Dendritic cell treated with granulocyte-macrophage colony-stimulating factor and Interleukin-4, amounts not matched to agents 40 ng/mL and 50 ng/mL, for 4 days (primary cell): ENCODE data around the gene HTRA2.

Experiments used
- H3K27ac Mint-ChIP-seq: one replicate; pipeline ENCODE4 v1.8.0; 2022; ENCODE audit warnings: mild to moderate bottlenecking, mixed read lengths
- H3K27me3 Mint-ChIP-seq: one replicate; pipeline ENCODE4 v1.8.0; 2022; ENCODE audit warnings: mild to moderate bottlenecking, mixed read lengths
- H3K36me3 Mint-ChIP-seq: one replicate; pipeline ENCODE4 v1.8.0; 2022; ENCODE audit warnings: low read depth, mixed read lengths
- H3K4me1 Mint-ChIP-seq: one replicate; pipeline ENCODE4 v1.8.0; 2022; ENCODE audit warnings: low read depth, mixed read lengths
- H3K4me3 Mint-ChIP-seq: one replicate; pipeline ENCODE4 v1.8.0; 2022; ENCODE audit warnings: mild to moderate bottlenecking, moderate library complexity, mixed read lengths
- H3K9me3 Mint-ChIP-seq: one replicate; pipeline ENCODE4 v1.8.0; 2022; ENCODE audit warnings: mixed read lengths
- intact Hi-C: fragments of 100-400 bp; cut with micrococcal nuclease; formaldehyde crosslinking; loops from one replicate; pipeline ENCODE4 v1.15.0; 2022

Gene HTRA2

DNA sequence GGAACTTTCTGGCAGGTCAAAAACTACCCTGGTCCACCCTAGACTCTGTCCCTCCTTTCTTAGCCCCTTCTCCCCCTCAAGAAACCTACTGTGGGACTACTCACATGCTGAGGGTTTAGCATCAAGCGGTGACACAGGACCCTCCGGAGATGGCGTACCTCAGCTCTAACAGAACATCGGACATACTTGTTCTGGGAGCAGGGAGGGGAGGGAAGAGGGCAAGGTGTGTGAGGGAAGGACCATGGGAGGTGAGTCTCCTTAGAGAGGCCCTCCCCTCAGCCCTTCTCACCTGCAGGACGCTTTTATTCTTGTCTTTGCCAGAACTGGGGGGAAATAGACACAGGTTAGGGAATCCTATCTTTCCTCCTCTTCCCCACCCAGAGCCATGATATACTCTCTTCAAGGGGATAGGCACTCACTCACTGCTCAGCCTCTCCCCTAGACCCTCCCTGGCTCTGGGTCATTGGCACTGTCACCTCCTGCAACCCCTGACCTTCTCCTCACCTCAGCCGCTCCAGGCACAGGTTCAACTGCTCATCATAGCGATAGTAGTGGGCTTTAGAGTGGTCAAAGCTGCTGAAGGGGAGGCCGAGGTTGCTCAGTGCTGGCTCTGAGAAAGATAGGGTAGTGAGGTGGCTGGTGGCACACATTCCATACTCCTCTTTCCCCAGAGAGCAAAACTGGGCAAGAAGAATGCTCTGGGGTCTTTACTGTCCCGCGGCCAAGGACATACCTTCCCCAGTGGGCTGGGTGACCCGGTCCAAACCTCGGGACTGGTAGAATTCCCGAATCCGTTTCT, 24.1 kb upstream of the HTRA2 start:
- Mint-ChIP-seq H3K4me1 (peaks cover 67% of the 10 kb centered on the region), H3K4me3 (peak overlapping the region; percentile 31), H3K27me3 (peaks cover 42% of the 10 kb centered on the region), H3K27ac (peak overlapping the region; percentile 94), H3K9me3 (no peaks in the 10 kb centered on the region), H3K36me3 (peaks cover 55% of the 10 kb centered on the region)
- intact Hi-C loops, result loop anchor here (2.0 kb wide), 1 partner anchor 51 kb away; the partner anchor contains the start of gene INO80B

DNA sequence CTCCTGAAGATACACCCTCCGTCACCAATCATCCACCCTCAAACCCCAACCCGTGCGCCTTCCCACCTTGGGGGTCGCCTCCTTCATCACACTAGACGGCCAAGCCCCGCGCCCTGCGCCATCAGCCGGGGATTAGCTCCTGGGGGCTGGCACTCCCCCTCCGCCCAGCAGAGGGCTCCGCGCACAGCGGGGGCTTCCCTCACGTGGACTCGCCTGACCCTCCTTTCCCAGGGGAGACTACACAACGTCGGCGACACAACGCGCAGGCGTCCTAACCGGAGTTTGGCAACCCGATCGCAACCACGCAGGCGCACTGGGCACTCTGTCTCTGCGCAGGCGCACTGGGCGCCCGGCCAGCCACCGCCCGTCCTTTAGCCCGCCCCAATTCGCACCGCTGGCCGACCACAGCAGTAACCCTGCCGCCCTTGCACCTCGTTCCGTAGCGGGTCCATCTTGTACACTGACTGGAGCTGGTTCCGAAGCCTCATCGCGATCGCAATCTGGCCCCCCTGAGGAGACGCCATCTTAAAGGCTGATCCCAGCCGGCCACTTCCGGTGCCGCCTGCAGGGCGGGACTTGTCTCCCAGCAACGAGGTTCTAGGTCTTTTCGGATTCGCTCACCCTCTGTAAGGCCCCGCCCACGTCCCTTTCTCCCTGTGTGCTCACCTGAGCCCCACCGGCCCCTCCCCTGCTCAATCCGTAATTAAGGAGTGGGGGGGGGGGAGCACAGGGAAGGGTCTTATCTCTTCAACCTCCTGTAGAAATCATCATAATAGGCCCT, 22.4 kb upstream of the HTRA2 start, which contains the start of gene PCGF1:
TSS of gene PCGF1 (minus strand) at position 551 of the 781 bp plus-strand sequence. CDS start at position 524, 27 bp downstream.
- peak within 1 kb of the TSS; percentile 95 for H3K27ac Mint-ChIP-seq
- H3K4me3 Mint-ChIP-seq, result peak within 1 kb of the TSS; percentile 89
- H3K36me3 Mint-ChIP-seq, result peaks cover 55% of the 10 kb centered on the region
- intact Hi-C loops, result loop anchor here (1.0 to 2.0 kb wide), 2 partner anchors 22 to 53 kb away; partner anchors contain the start of genes AUP1, HTRA2 and INO80B
- peaks cover 42% of the 10 kb centered on the region for H3K27me3 Mint-ChIP-seq
- no peaks in the 10 kb centered on the region for H3K9me3 Mint-ChIP-seq
- peaks cover 55% of the 10 kb centered on the region for H3K4me1 Mint-ChIP-seq

DNA sequence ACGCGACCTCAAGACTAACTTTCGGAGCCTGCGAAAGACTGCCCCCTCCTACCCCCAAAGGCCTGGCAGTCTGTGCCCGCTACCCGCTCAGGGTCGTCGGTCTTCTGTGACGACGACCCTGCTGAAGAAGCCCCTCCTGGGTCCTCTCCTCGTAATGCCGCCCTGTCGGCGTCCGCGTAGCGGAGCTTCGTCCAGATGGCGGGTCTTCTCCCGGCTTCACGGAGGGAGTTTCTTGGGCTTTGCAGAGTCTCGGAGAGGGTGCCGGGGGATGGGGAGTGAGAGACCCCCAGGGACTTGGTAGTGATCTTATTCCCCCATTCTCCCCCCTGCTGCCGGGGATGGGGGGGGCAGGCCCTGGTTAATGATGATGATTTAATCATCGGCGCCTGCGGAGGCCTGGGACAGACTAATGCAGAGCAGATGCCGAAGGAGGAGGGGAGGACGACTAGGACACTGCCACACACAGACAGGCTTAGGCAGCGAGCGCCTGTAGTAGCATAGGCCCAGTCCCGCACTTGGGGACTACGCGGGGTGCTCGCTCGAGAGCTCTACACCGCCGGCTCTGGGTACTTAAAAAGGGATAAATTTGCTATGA, 21.7 kb upstream of the HTRA2 start:
- Mint-ChIP-seq H3K27me3 (peaks cover 47% of the 10 kb centered on the region), H3K36me3 (peaks cover 49% of the 10 kb centered on the region), H3K27ac (peak overlapping the region; percentile 95), H3K4me1 (peaks cover 50% of the 10 kb centered on the region), H3K9me3 (no peaks in the 10 kb centered on the region), H3K4me3 (peak overlapping the region; percentile 89)
- intact Hi-C loops, result loop anchor here (1.0 to 2.0 kb wide), 2 partner anchors 21 to 53 kb away; partner anchors contain the start of genes AUP1, HTRA2 and INO80B

DNA sequence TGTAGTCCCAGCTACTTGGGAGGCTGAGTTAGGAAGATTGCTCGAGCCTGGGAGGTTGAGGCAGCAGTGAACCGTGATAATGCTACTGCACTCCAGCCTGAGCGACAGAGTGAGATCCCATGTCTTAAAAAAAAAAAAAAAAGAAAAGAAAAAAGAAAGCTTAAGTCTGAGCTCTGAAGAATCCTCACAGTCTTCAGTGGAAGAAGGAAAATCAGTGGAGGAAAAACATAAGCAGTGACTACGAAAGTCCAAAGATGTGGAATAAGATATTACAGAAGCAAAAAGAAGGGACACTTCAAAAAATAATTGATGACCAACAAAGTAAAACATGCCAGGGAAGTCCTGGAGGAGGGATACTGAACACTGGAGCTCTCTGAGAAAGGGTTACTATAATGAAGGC, 19.5 kb upstream of the HTRA2 start:
- H3K27me3 Mint-ChIP-seq, result peaks cover 66% of the 10 kb centered on the region
- H3K4me1 Mint-ChIP-seq, result peaks cover 36% of the 10 kb centered on the region
- no peak overlapping the region for H3K27ac Mint-ChIP-seq
- H3K9me3 Mint-ChIP-seq, result no peaks in the 10 kb centered on the region
- H3K4me3 Mint-ChIP-seq, result no peak overlapping the region
- H3K36me3 Mint-ChIP-seq, result peaks cover 26% of the 10 kb centered on the region
- intact Hi-C loops, result no loop called here

DNA sequence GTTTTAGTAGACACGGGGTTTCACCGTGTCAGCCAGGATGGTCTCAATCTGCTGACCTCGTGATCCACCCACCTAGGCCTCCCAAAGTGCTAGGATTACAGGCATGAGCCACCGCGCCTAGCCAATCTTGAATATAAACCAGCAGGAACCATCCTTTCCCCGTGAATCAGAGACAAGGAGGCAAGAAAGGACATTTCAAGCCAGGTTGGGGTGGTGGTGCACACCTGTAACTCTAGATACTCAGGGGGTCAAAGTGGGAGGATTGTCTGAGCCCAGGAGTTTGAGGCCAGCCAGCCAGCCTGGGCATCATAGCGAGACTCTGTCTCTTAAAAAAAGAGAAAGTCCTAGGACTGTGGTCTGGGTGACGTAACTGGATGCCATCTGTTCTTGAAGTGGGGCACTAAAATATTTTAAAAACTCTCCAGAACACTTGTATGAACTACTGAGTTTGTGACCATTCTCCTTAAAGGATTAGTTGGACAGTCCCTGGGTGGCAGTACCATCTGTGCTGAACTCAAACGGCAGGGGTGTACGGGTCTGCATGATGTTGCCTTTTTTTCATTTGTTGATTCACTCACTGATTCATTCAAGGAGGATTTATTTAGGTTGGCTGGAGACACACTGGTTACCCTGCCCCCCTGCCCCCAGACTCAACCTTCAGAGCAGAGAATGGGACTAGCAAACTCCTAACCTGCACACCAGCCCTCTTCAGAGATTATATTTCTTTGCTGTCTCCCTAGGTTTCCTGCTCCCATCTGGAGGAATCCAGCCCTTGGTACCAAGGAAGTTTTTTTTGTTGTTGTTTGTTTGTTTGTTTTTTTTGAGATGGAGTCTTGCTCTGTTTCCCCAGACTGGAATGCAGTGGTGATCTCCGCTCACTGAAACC, 18.4 kb upstream of the HTRA2 start:
- intact Hi-C loops, result no loop called here
- Mint-ChIP-seq H3K4me3 (no peak overlapping the region), H3K9me3 (no peaks in the 10 kb centered on the region), H3K36me3 (peaks cover 17% of the 10 kb centered on the region), H3K27me3 (peaks cover 75% of the 10 kb centered on the region), H3K4me1 (peaks cover 36% of the 10 kb centered on the region), H3K27ac (no peak overlapping the region)

DNA sequence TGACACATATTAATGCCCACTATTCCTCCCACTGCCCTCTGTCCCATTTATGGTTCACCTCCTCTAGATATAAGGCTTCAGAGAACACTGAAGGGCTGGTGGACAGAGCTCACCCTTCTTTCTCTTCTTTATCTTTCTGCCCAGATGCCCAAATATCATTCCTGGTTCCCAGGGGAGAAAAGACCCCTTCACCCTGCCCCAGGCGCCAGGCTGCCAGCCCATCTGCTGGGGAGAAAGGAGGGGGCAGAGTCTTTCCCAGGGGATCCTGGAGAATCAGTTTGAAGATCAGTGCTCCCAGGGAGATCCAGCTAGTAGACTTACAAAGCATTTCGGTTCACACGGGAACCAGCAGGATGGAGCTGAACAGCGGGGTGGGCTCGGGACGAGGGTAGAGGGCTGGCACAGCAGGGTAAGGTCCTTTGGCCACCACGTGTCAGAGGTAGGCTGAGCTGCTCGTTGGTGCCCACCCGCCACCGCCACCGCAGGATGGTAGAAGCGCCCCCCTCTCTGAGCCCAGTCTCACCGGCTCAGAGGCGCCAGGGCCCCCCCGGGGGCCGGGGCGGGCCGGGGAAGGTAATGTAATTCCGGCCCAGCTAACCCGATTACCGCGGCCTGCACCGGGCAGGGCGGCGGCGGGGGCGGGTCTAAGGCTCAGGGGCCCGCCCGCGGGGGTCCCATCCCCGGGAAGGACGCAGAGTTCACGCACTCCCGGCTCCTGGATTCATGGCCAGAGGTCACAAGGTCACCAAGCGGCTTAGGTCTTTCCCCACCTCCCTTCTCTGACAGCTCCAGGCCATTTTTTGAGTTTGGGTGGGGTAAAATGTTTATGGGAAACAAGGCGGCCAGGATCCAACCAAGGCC, 16.8 kb upstream of the HTRA2 start:
- intact Hi-C loops, result no loop called here
- H3K27ac Mint-ChIP-seq, result no peak overlapping the region
- H3K4me1 Mint-ChIP-seq, result peaks cover 40% of the 10 kb centered on the region
- peaks cover 90% of the 10 kb centered on the region for H3K27me3 Mint-ChIP-seq
- no peak overlapping the region for H3K4me3 Mint-ChIP-seq
- peaks cover under 1% of the 10 kb centered on the region for H3K36me3 Mint-ChIP-seq
- H3K9me3 Mint-ChIP-seq, result no peaks in the 10 kb centered on the region

DNA sequence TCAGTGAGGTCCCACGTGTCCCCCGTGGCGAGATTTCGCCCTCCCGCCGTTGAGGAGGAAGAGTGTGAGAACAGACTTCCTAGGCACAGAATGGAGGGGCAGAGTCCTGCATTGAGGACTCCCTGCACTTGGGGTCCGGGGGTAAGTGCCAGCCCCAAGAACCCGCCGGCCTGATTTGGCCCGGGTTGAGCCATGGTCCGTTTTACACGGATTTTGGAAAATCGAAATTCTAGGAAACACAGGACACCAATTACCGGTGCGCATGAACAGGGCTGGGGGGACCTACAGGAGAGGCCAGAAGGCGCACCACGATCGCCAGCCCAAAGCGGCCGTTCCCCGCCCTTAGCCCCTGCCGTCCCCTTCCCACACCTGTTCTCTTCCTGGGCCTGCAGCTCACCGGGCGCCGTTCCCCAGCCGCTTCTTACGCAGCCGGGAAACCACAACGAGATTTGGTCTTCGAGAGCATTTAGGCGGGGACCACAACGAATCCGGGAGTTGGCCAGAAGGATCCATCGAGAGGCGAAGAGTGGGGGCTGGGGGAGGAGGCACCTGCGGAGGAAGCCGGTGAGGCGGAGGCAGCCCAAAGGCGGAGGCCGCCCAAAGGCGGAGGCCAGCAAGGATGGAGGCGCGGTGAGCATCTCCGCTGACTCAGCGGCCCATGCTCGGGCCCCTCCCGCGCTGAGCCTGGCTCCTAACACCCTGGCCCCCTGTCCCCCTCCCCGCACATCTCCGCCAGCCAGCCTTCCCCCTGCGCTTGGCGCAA, 15.9 kb upstream of the HTRA2 start:
- Mint-ChIP-seq H3K27ac (no peak overlapping the region), H3K36me3 (no peaks in the 10 kb centered on the region), H3K27me3 (peaks cover 90% of the 10 kb centered on the region), H3K4me3 (no peak overlapping the region), H3K4me1 (peaks cover 33% of the 10 kb centered on the region), H3K9me3 (no peaks in the 10 kb centered on the region)
- intact Hi-C loops, result no loop called here

DNA sequence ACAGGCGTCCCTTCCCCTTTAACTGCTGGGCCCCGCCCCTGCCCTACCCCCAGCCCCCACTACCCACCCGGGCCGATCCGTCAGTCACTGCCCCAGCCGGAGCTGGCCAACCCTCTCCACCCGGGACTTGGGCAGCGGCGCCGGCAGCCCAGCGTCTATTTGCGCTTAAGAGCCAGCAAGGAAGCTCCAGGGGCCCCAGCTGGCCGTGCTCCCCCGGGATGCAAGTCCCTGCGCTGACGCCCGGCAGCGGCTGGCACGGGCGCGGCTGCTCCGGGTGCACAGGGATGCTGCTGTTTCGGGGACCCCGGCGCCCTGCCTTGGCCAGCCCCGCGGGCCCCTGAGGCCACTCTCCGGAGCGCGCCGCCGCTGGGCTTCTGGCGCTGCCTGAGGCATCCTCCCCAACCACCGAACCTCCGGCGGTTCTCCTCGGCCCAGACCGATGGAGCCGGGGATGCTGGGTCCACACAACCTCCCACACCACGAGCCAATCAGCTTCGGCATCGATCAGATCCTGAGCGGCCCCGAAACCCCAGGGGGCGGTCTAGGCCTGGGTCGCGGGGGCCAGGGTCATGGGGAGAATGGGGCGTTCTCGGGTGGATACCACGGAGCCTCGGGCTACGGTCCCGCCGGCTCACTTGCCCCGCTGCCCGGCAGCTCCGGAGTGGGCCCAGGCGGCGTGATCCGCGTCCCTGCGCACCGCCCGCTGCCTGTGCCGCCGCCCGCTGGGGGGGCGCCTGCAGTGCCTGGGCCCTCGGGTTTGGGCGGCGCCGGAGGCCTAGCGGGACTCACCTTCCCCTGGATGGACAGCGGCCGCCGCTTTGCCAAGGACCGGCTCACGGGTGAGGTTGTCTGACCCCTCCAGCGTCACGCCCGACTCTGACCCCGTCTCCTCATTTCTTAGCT, 15.1 kb upstream of the HTRA2 start, which contains the start of gene TLX2:
TSS of gene TLX2 (plus strand) at position 83 of the 903 bp plus-strand sequence. CDS start at position 440, 357 bp downstream.
- H3K36me3 Mint-ChIP-seq, result no peaks in the 10 kb centered on the region
- no peak within 1 kb of the TSS for H3K27ac Mint-ChIP-seq
- H3K4me1 Mint-ChIP-seq, result peaks cover 33% of the 10 kb centered on the region
- H3K9me3 Mint-ChIP-seq, result no peaks in the 10 kb centered on the region
- intact Hi-C loops, result no loop called here
- H3K27me3 Mint-ChIP-seq, result peaks cover 95% of the 10 kb centered on the region
- H3K4me3 Mint-ChIP-seq, result peak within 1 kb of the TSS; percentile 72

DNA sequence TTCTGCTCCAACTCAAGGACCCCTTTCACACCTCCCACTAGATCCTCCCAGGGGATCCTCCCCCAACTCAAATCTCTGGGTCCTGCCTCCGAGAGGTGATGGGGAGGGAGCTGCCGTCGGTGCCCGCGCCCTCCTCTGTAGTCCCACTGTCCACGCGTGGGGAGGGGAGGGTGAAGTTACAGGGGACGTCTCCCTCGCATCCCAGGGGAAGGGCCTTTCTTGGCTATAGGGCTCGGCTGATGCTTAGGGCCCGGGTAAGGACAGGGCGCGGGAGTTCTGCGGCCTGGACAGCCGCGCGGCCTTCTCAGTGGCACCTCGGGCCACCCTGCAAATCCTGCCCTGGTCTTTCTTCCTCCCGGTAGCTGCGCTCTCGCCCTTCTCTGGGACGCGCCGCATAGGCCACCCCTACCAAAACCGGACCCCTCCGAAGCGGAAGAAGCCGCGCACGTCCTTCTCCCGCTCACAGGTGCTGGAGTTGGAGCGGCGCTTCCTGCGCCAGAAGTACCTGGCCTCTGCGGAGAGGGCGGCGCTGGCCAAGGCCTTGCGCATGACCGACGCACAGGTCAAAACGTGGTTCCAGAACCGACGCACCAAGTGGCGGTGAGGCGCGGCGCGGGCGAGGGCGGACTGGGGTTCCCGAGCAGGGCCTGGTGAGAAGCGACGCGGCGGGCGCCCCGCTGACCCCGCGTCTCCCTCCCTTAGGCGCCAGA, 14.3 kb upstream of the HTRA2 start:
- Mint-ChIP-seq H3K27ac (no peak overlapping the region), H3K4me1 (peaks cover 33% of the 10 kb centered on the region), H3K27me3 (peaks cover 95% of the 10 kb centered on the region), H3K36me3 (no peaks in the 10 kb centered on the region), H3K4me3 (peak overlapping the region; percentile 72), H3K9me3 (no peaks in the 10 kb centered on the region)
- intact Hi-C loops, result no loop called here

DNA sequence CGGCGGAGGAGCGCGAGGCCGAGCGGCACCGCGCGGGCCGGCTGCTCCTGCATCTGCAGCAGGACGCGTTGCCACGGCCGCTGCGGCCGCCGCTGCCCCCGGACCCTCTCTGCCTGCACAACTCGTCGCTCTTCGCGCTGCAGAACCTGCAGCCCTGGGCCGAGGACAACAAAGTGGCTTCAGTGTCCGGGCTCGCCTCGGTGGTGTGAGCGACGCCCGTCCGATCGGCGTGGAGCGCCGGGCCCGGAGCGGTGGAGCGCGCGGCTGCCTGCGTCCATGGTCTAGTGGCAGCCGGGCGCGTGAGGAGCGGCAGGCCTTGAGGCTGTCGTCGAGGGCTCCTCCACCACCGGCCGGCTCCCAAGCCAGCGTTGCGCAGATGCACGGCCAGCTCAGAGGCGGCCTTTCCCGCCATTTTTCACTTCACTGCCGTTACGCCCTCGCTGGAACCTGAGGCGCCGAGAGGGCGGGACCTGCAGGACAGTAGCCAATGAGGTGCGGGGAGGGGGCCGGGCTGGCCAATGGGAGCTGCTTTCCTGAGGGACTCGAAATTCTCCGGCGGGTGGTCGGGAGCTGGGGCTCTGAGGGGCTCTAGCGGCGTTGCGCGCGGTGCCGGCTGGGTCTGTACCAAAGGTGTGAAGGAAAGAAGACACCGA, 13.6 kb upstream of the HTRA2 start:
- H3K4me3 Mint-ChIP-seq, result peak overlapping the region; percentile 72
- peaks cover 33% of the 10 kb centered on the region for H3K4me1 Mint-ChIP-seq
- peaks cover 94% of the 10 kb centered on the region for H3K27me3 Mint-ChIP-seq
- no peak overlapping the region for H3K27ac Mint-ChIP-seq
- no peaks in the 10 kb centered on the region for H3K9me3 Mint-ChIP-seq
- no peaks in the 10 kb centered on the region for H3K36me3 Mint-ChIP-seq
- intact Hi-C loops, result no loop called here
